ENCODE measurements around the gene NR5A2.

NR5A2 gene

DNA sequence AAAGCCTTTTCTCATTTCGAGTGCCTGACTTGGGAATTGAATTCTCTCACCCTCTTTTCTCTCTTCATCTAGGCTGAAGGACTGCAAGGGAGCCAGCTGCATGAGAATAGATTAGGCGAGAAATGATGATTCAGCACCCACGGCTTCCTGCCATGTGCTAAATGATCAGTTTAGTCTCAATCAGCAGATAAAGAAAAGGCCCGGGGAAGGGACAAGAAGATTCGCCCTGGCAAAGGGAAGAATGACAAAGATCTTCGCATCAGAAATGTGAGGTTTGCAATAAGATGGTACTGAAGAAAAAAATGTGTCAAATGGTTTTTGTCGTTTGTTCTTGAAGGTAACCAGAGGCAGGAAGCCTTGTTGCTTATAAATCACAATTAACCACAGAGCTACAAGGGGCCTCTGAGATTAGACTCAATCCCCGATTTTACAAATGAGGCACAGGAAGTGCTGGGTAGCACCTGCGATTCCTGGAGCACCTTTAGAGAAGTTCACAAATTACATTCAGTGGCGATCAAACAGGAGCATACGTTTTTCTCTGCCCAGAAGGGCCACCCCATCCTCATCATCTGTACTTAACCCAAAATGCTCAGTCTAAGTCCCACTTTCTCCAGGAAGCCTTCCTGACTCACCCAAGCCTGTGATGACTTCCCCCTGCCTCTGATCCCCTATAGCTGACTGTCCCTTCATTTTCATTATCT lies 198.9 kb downstream of the NR5A2 start:
- no peaks in the 10 kb centered on the region for H3K27me3 ChIP-seq (replicated peaks)
- no peaks in the 10 kb centered on the region for H3K36me3 ChIP-seq (replicated peaks)
- no peak overlapping the region for H3K4me3 ChIP-seq (ENCODE audit: low read depth, low read length)
- no peak for DNase-seq
- H3K27ac ChIP-seq, result no peak overlapping the region
- TF ChIP-seq, protein P1, sequence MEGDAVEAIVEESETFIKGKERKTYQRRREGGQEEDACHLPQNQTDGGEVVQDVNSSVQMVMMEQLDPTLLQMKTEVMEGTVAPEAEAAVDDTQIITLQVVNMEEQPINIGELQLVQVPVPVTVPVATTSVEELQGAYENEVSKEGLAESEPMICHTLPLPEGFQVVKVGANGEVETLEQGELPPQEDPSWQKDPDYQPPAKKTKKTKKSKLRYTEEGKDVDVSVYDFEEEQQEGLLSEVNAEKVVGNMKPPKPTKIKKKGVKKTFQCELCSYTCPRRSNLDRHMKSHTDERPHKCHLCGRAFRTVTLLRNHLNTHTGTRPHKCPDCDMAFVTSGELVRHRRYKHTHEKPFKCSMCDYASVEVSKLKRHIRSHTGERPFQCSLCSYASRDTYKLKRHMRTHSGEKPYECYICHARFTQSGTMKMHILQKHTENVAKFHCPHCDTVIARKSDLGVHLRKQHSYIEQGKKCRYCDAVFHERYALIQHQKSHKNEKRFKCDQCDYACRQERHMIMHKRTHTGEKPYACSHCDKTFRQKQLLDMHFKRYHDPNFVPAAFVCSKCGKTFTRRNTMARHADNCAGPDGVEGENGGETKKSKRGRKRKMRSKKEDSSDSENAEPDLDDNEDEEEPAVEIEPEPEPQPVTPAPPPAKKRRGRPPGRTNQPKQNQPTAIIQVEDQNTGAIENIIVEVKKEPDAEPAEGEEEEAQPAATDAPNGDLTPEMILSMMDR (IDR thresholded peaks at IDR 0.05; ENCODE audit: low read depth, low read length, missing control alignments), result no peak
- in situ Hi-C loops (cut with HindIII; ENCODE audit: low pct_ligation_motif_present, low sequenced_read_pairs), result no loop called here

DNA sequence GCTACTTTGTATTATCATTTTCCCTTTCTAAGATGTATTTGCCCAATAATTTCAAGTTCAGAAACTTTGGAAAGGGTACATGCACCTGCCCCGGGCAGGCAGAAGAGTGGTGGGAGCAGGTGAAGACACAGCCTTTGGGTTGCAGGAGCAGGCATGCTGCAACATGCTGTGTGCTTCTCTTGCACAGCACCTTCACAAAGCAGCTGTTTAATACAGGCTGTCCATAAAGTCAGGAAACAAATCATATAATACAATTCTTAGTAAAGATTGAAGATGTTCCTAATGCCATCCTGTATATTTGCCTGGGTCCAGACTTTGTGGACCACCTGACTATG lies 199.4 kb downstream of the NR5A2 start:
- DNase-seq, result no peak
- in situ Hi-C loops (cut with HindIII; ENCODE audit: low pct_ligation_motif_present, low sequenced_read_pairs), result no loop called here
- H3K4me3 ChIP-seq (ENCODE audit: low read depth, low read length), result no peak overlapping the region
- no peaks in the 10 kb centered on the region for H3K27me3 ChIP-seq (replicated peaks)
- no peaks in the 10 kb centered on the region for H3K36me3 ChIP-seq (replicated peaks)
- TF ChIP-seq, protein P1 (IDR thresholded peaks at IDR 0.05; ENCODE audit: low read depth, low read length, missing control alignments), result no peak
- H3K27ac ChIP-seq, result no peak overlapping the region
